ENCODE data around the gene LAMA2.

The LAMA2 gene

DNA sequence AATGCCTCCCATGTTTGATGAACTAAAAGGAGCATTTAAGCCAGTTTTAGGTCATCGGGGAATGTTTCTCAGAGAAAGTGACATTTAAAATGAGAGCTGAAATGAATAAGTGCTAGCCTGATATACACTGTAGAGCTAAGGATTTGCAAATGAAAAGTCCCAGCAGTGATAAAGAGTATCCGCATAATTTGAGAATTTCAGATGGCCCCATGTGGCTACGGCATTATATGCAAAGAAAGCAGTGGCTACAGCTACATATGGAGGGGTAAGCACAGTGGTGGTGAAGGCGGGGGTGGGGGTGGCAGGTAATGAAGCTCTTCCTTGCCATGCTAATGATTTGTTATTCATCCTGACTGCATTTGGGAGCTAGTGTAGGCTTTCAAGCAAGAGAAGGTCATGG is 455.7 kb downstream of the LAMA2 start:
- H3K9ac ChIP-seq (ENCODE audit: low read length in 2 of 2) = no peak overlapping the region
- no peak overlapping the region for H3K27ac ChIP-seq (ENCODE audit: low read length)
- no peaks in the 10 kb centered on the region for H3K36me3 ChIP-seq (ENCODE audit: control insufficient read depth in 2 of 2, insufficient read depth in 2 of 2, low read length in 2 of 2)
- no peak overlapping the region for H3K4me3 ChIP-seq (ENCODE audit: low read length in 2 of 2)
- H3K4me1 ChIP-seq (ENCODE audit: control insufficient read depth, insufficient read depth, low read length) = no peaks in the 10 kb centered on the region
- no peaks in the 10 kb centered on the region for H3K27me3 ChIP-seq (ENCODE audit: control insufficient read depth in 1 of 2, insufficient read depth in 2 of 2, low read length in 2 of 2)
- H3K9me3 ChIP-seq (ENCODE audit: control insufficient read depth in 2 of 2, low read length in 2 of 2) = no peaks in the 10 kb centered on the region

DNA sequence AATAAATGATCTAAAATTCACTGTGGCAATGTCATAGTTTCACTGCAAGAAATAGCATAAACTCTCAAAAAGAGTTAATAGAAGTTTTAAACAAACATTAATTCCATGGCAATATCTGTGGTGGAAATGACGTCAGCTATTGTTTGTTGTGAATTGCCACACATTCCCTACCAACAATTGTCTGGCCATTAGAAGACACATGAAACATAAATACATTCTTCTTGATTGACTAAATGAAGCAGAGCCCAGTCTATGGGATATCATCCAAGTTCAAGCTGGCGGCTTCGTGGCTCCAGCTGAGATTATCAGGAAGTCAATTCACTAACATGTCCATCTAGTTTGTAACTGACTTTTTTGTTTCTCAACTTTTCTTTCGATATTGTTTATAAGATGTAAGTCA is 458.0 kb downstream of the LAMA2 start:
- H3K36me3 ChIP-seq (ENCODE audit: control insufficient read depth in 2 of 2, insufficient read depth in 2 of 2, low read length in 2 of 2) = no peaks in the 10 kb centered on the region
- no peaks in the 10 kb centered on the region for H3K27me3 ChIP-seq (ENCODE audit: control insufficient read depth in 1 of 2, insufficient read depth in 2 of 2, low read length in 2 of 2)
- H3K9ac ChIP-seq (ENCODE audit: low read length in 2 of 2) = no peak overlapping the region
- H3K9me3 ChIP-seq (ENCODE audit: control insufficient read depth in 2 of 2, low read length in 2 of 2) = no peaks in the 10 kb centered on the region
- no peaks in the 10 kb centered on the region for H3K4me1 ChIP-seq (ENCODE audit: control insufficient read depth, insufficient read depth, low read length)
- no peak overlapping the region for H3K27ac ChIP-seq (ENCODE audit: low read length)
- H3K4me3 ChIP-seq (ENCODE audit: low read length in 2 of 2) = no peak overlapping the region

DNA sequence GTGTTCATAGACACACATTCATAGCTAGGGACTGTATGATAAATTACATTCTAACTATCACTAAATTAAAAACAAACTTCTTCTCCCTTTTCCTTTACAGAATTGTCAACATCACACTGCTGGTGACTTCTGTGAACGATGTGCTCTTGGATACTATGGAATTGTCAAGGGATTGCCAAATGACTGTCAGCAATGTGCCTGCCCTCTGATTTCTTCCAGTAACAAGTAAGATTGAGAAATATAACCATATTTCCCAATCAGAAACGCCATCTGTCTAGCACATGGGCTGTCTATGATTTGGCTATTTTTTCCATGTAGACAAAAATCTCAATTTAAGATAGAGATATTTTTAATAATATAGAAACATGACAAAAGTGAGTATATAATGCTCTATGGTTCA is 459.3 kb downstream of the LAMA2 start:
- Histone ChIP-seq H3K27ac (ENCODE audit: low read length) (no peak overlapping the region), H3K4me1 (ENCODE audit: control insufficient read depth, insufficient read depth, low read length) (no peaks in the 10 kb centered on the region), H3K36me3 (ENCODE audit: control insufficient read depth in 2 of 2, insufficient read depth in 2 of 2, low read length in 2 of 2) (no peaks in the 10 kb centered on the region)

DNA sequence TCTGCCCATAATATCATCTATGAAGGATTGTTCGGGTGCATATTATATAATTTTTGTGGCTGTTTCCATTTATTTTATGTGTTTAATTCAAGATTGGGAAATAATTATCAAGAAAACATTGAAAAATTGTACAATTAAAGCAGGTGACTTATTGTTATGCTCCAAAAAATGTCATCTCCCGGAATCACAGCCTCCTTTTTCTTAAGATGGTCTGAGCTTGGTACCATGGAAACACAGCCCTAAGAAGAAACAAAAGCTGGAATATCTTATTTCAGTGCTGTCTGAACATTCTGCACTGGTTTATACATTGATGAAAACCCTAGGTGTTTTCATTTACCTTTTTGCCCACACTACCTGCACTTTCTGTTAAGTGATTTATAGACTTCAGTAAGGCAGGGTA is 459.9 kb downstream of the LAMA2 start:
- Histone ChIP-seq H3K4me1 (ENCODE audit: control insufficient read depth, insufficient read depth, low read length) (no peaks in the 10 kb centered on the region), H3K9ac (ENCODE audit: low read length in 2 of 2) (no peak overlapping the region), H3K27me3 (ENCODE audit: control insufficient read depth in 1 of 2, insufficient read depth in 2 of 2, low read length in 2 of 2) (no peaks in the 10 kb centered on the region), H3K9me3 (ENCODE audit: control insufficient read depth in 2 of 2, low read length in 2 of 2) (no peaks in the 10 kb centered on the region), H3K4me3 (ENCODE audit: low read length in 2 of 2) (no peak overlapping the region), H3K36me3 (ENCODE audit: control insufficient read depth in 2 of 2, insufficient read depth in 2 of 2, low read length in 2 of 2) (no peaks in the 10 kb centered on the region), H3K27ac (ENCODE audit: low read length) (no peak overlapping the region)

More for the DNA sequence above, 459.3 kb downstream of the LAMA2 start:
- Histone ChIP-seq H3K27me3 (ENCODE audit: control insufficient read depth in 1 of 2, insufficient read depth in 2 of 2, low read length in 2 of 2) (no peaks in the 10 kb centered on the region), H3K9ac (ENCODE audit: low read length in 2 of 2) (no peak overlapping the region), H3K4me3 (ENCODE audit: low read length in 2 of 2) (no peak overlapping the region), H3K9me3 (ENCODE audit: control insufficient read depth in 2 of 2, low read length in 2 of 2) (no peaks in the 10 kb centered on the region)

DNA sequence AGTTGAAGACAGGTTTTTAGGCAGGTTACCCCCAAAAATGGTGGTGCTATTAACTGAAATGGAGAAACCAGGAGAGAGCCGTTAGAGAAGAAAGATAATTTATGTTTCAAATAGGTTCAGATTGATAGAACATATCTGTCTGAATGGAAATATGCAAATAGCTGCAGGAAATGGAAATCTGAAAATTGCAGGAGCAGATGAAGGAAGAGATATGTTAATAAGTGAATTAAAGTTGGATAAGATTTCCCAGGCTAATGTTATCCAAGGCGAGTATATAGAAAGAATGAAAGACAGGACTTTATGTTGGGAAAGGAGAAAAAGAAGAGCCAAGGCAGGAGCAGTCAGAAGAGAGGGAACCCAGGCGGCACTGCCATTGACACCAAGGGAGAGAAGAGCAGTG is 461.4 kb downstream of the LAMA2 start:
- H3K9ac ChIP-seq (ENCODE audit: low read length in 2 of 2) = no peak overlapping the region
- no peaks in the 10 kb centered on the region for H3K36me3 ChIP-seq (ENCODE audit: control insufficient read depth in 2 of 2, insufficient read depth in 2 of 2, low read length in 2 of 2)
- no peaks in the 10 kb centered on the region for H3K4me1 ChIP-seq (ENCODE audit: control insufficient read depth, insufficient read depth, low read length)
- H3K27me3 ChIP-seq (ENCODE audit: control insufficient read depth in 1 of 2, insufficient read depth in 2 of 2, low read length in 2 of 2) = no peaks in the 10 kb centered on the region
- no peak overlapping the region for H3K4me3 ChIP-seq (ENCODE audit: low read length in 2 of 2)
- no peaks in the 10 kb centered on the region for H3K9me3 ChIP-seq (ENCODE audit: control insufficient read depth in 2 of 2, low read length in 2 of 2)
- no peak overlapping the region for H3K27ac ChIP-seq (ENCODE audit: low read length)

DNA sequence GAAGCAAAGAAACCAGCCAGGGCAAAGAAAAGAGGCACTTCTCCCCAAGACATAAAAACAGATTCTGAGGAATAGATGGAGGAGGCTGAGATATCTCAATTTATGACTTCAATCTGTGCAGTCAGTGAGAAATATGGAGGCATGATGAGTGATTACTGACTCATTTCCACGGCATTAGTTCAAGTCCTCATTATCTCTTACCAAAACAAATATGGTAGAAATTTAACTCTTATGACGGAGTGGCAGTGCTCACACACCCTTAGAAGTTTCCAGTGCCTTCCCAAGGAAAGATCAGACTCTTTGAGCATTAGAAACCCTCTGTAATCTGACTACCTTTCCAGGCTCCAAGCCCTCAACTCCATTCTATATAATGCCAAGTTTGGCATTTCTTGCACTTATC is 463.0 kb downstream of the LAMA2 start:
- Histone ChIP-seq H3K9ac (ENCODE audit: low read length in 2 of 2) (no peak overlapping the region), H3K36me3 (ENCODE audit: control insufficient read depth in 2 of 2, insufficient read depth in 2 of 2, low read length in 2 of 2) (no peaks in the 10 kb centered on the region), H3K27ac (ENCODE audit: low read length) (no peak overlapping the region), H3K9me3 (ENCODE audit: control insufficient read depth in 2 of 2, low read length in 2 of 2) (no peaks in the 10 kb centered on the region), H3K4me3 (ENCODE audit: low read length in 2 of 2) (no peak overlapping the region), H3K27me3 (ENCODE audit: control insufficient read depth in 1 of 2, insufficient read depth in 2 of 2, low read length in 2 of 2) (no peaks in the 10 kb centered on the region), H3K4me1 (ENCODE audit: control insufficient read depth, insufficient read depth, low read length) (no peaks in the 10 kb centered on the region)

DNA sequence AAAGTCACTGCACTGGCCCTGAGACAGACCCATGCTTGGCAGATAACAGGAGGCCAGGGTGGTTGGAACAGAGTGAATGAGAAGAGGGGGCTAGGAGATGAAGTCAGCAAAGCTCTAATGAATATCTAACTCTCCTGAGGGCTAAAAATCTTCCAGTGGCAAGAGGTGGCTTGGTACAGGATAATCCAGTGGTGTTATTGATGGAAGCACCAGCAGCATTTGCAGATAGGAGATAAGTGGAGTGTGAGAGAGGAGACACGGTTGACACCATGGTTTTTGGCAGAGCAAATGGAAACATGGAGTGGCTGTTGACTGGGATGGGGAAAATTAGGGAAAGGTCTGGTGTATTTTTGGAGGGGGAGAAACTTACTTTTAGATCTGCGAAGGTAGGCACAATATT is 464.0 kb downstream of the LAMA2 start:
- Histone ChIP-seq H3K9ac (ENCODE audit: low read length in 2 of 2) (no peak overlapping the region), H3K4me1 (ENCODE audit: control insufficient read depth, insufficient read depth, low read length) (no peaks in the 10 kb centered on the region)

DNA sequence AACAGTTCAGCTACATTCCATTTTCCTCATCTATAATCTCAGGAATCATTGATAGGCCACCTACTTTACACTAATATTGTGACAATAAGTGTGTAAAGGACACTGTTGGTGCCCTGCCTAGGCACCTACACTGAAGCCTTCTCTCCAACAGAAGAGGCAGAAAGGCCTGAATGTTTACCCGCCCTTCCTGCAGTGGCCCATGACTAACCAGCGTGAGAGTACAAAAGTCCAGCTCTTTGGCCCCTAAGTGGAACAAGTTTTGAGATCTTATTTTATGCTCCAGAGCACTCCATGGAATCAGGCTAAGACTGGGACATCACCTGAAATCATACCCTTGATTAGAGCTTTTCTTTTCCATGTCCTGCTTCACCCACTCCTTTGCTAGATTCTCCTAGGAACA is 467.3 kb downstream of the LAMA2 start:
- H3K9me3 ChIP-seq (ENCODE audit: control insufficient read depth in 2 of 2, low read length in 2 of 2) = no peaks in the 10 kb centered on the region
- H3K4me1 ChIP-seq (ENCODE audit: control insufficient read depth, insufficient read depth, low read length) = no peaks in the 10 kb centered on the region
- H3K9ac ChIP-seq (ENCODE audit: low read length in 2 of 2) = no peak overlapping the region
- H3K4me3 ChIP-seq (ENCODE audit: low read length in 2 of 2) = no peak overlapping the region
- peaks cover 0 to 4% of the 10 kb centered on the region in 2 donors for H3K36me3 ChIP-seq (ENCODE audit: control insufficient read depth in 2 of 2, insufficient read depth in 2 of 2, low read length in 2 of 2)
- no peaks in the 10 kb centered on the region for H3K27me3 ChIP-seq (ENCODE audit: control insufficient read depth in 1 of 2, insufficient read depth in 2 of 2, low read length in 2 of 2)
- H3K27ac ChIP-seq (ENCODE audit: low read length) = no peak overlapping the region

More for the DNA sequence above, 464.0 kb downstream of the LAMA2 start:
- Histone ChIP-seq H3K4me3 (ENCODE audit: low read length in 2 of 2) (no peak overlapping the region), H3K27ac (ENCODE audit: low read length) (no peak overlapping the region), H3K9me3 (ENCODE audit: control insufficient read depth in 2 of 2, low read length in 2 of 2) (no peaks in the 10 kb centered on the region), H3K36me3 (ENCODE audit: control insufficient read depth in 2 of 2, insufficient read depth in 2 of 2, low read length in 2 of 2) (no peaks in the 10 kb centered on the region), H3K27me3 (ENCODE audit: control insufficient read depth in 1 of 2, insufficient read depth in 2 of 2, low read length in 2 of 2) (no peaks in the 10 kb centered on the region)

DNA sequence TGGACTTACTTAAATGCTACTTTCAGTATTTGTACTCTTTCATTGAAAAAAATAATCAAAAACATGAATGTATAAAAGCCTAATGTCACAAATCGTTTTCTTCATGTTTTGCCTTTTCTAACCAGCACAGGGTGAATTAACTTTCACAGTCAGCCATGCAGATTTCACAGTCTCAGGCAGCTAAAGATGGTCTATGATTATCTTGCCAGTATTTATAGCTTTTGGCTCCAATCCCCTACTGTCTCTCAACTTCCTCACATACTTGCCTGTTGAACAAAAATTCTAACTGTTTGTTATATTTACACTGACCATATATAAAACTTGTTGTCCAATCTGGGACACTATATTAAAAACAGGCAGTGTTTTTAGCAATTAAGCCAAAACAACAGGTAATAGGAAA is 468.9 kb downstream of the LAMA2 start:
- Histone ChIP-seq H3K4me1 (ENCODE audit: control insufficient read depth, insufficient read depth, low read length) (no peaks in the 10 kb centered on the region), H3K27ac (ENCODE audit: low read length) (no peak overlapping the region), H3K36me3 (ENCODE audit: control insufficient read depth in 2 of 2, insufficient read depth in 2 of 2, low read length in 2 of 2) (peaks cover 0 to 4% of the 10 kb centered on the region in 2 donors), H3K27me3 (ENCODE audit: control insufficient read depth in 1 of 2, insufficient read depth in 2 of 2, low read length in 2 of 2) (no peaks in the 10 kb centered on the region), H3K9me3 (ENCODE audit: control insufficient read depth in 2 of 2, low read length in 2 of 2) (no peaks in the 10 kb centered on the region), H3K4me3 (ENCODE audit: low read length in 2 of 2) (no peak overlapping the region), H3K9ac (ENCODE audit: low read length in 2 of 2) (no peak overlapping the region)

DNA sequence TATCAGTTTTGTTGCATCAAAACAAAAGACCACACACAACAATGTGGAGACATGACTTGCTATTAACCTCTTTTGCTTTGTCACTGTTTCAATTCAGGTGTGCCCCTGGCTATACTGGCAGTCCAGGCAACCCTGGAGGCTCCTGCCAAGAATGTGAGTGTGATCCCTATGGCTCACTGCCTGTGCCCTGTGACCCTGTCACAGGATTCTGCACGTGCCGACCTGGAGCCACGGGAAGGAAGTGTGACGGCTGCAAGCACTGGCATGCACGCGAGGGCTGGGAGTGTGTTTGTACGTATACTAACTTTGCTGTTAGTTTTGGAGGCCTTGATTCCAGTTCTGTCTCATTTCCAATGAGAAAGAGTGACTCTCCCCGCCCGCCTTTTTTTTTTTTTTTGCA is 470.1 kb downstream of the LAMA2 start:
- Histone ChIP-seq H3K27ac (ENCODE audit: low read length) (no peak overlapping the region), H3K9ac (ENCODE audit: low read length in 2 of 2) (no peak overlapping the region), H3K4me3 (ENCODE audit: low read length in 2 of 2) (no peak overlapping the region), H3K36me3 (ENCODE audit: control insufficient read depth in 2 of 2, insufficient read depth in 2 of 2, low read length in 2 of 2) (peaks cover 0 to 4% of the 10 kb centered on the region in 2 donors), H3K9me3 (ENCODE audit: control insufficient read depth in 2 of 2, low read length in 2 of 2) (no peaks in the 10 kb centered on the region), H3K4me1 (ENCODE audit: control insufficient read depth, insufficient read depth, low read length) (no peaks in the 10 kb centered on the region), H3K27me3 (ENCODE audit: control insufficient read depth in 1 of 2, insufficient read depth in 2 of 2, low read length in 2 of 2) (no peaks in the 10 kb centered on the region)

DNA sequence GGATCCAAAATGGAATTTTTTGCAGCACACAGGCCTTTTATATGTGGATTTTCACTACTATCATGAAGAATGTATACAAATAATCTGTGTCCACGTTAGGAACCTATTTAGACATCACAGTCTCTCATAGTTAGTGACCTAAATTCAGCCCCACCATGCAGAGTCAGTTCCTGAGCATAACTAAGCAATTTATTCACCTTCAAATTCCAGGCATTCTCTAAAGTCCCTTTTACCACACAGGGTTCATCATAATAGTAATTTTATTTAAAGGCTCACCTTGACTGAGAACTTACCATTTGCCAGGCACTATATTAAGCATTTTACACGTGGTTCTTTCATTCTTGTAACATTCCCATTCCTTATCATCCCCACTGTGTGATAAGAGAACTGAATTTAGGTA is 473.2 kb downstream of the LAMA2 start:
- no peaks in the 10 kb centered on the region for H3K27me3 ChIP-seq (ENCODE audit: control insufficient read depth in 1 of 2, insufficient read depth in 2 of 2, low read length in 2 of 2)
- H3K27ac ChIP-seq (ENCODE audit: low read length) = no peak overlapping the region
- no peaks in the 10 kb centered on the region for H3K9me3 ChIP-seq (ENCODE audit: control insufficient read depth in 2 of 2, low read length in 2 of 2)
- H3K4me1 ChIP-seq (ENCODE audit: control insufficient read depth, insufficient read depth, low read length) = no peaks in the 10 kb centered on the region
- no peak overlapping the region for H3K4me3 ChIP-seq (ENCODE audit: low read length in 2 of 2)
- peaks cover 0 to 4% of the 10 kb centered on the region in 2 donors for H3K36me3 ChIP-seq (ENCODE audit: control insufficient read depth in 2 of 2, insufficient read depth in 2 of 2, low read length in 2 of 2)
- no peak overlapping the region for H3K9ac ChIP-seq (ENCODE audit: low read length in 2 of 2)

Data from stomach smooth muscle (tissue), 2 donors.